ENCODE results near the gene KLHL25. TPM values are rescaled to one million over a fixed set of nuclear protein-coding genes. Genes with fewer than 3 reads are reported as not detected.

KLHL25 gene
- total and polyA plus RNA-seq, 8 donors: 1.2 to 36.2 (median 5.8) TPM

- Histone ChIP-seq H3K27me3 (no peaks in the 10 kb centered on the region), H3K9me3 (no peaks in the 10 kb centered on the region), H3K4me3 (no peak overlapping the region), H3K36me3 (peaks cover 0 to 16% (median 14%) of the 10 kb centered on the region in 4 donors), H3K27ac (peak overlapping the region in 3 of 5 donors; percentile 67 to 77 (median 71)), H3K4me1 (peaks cover 11 to 32% (median 21%) of the 10 kb centered on the region in 4 donors)
- intact Hi-C loops (cut with DNase I; ENCODE audit: low total_unique reads): no loop called here
- 87 to 100% (median 92%) methylated on average over 11 to 12 of the region's 12 CpGs for WGBS, 5 donors
- DNase-seq: no peak
- TF ChIP-seq POLR2AphosphoS5 (IDR thresholded peaks at IDR 0.05) (no peak), POLR2A (IDR thresholded peaks at IDR 0.05) (no peak), CTCF (IDR thresholded peaks at IDR 0.05) (no peak), EP300 (IDR thresholded peaks at IDR 0.05) (no peak)
Observed at GRCh38 chr15:85773249-85773648, 21.5 kb downstream of the KLHL25 start.

- Histone ChIP-seq H3K4me1 (peaks cover 11 to 29% (median 19%) of the 10 kb centered on the region in 4 donors), H3K27ac (peak overlapping the region in 4 of 5 donors; percentile 67 to 77 (median 70)), H3K36me3 (peaks cover 0 to 22% (median 19%) of the 10 kb centered on the region in 4 donors), H3K4me3 (no peak overlapping the region), H3K9me3 (no peaks in the 10 kb centered on the region), H3K27me3 (no peaks in the 10 kb centered on the region)
- intact Hi-C loops (cut with DNase I; ENCODE audit: low total_unique reads): no loop called here
- TF ChIP-seq POLR2AphosphoS5 (IDR thresholded peaks at IDR 0.05) (no peak), CTCF (IDR thresholded peaks at IDR 0.05) (no peak), POLR2A (IDR thresholded peaks at IDR 0.05) (no peak), EP300 (IDR thresholded peaks at IDR 0.05) (no peak)
- peak in 1 of 2 donors; percentile 75 for DNase-seq
- 36 to 75% (median 55%) methylated on average over 7 to 9 of the region's 9 CpGs for WGBS, 5 donors
Observed at GRCh38 chr15:85772668-85773067, 22.1 kb downstream of the KLHL25 start.

- H3K4me3 ChIP-seq: no peak overlapping the region
- TF ChIP-seq POLR2A (IDR thresholded peaks at IDR 0.05) (no peak), CTCF (IDR thresholded peaks at IDR 0.05) (no peak), POLR2AphosphoS5 (IDR thresholded peaks at IDR 0.05) (peak in 2 of 3 donors; percentile 38 to 58), EP300 (IDR thresholded peaks at IDR 0.05) (peak; percentile 62)
- 59 to 81% (median 68%) methylated on average over 11 to 13 of the region's 13 CpGs for WGBS, 5 donors
- intact Hi-C loops (cut with DNase I; ENCODE audit: low total_unique reads): no loop called here
- DNase-seq: no peak
- H3K9me3 ChIP-seq: no peaks in the 10 kb centered on the region
- H3K27me3 ChIP-seq: no peaks in the 10 kb centered on the region
- H3K27ac ChIP-seq: peak overlapping the region; percentile 16 to 77 (median 68)
- peaks cover 11 to 29% (median 19%) of the 10 kb centered on the region in 4 donors for H3K4me1 ChIP-seq
- peaks cover 0 to 26% (median 19%) of the 10 kb centered on the region in 4 donors for H3K36me3 ChIP-seq
Observed at GRCh38 chr15:85771781-85772445, 22.8 kb downstream of the KLHL25 start.

GRCh38 chr15:85771271-85771670, 23.5 kb downstream of the KLHL25 start:
- intact Hi-C loops (cut with DNase I; ENCODE audit: low total_unique reads): no loop called here
- DNase-seq: no peak
- Histone ChIP-seq H3K4me3 (no peak overlapping the region), H3K27me3 (no peaks in the 10 kb centered on the region), H3K27ac (peak overlapping the region; percentile 16 to 77 (median 67)), H3K4me1 (peaks cover 11 to 33% (median 21%) of the 10 kb centered on the region in 4 donors), H3K36me3 (peaks cover 0 to 26% (median 19%) of the 10 kb centered on the region in 4 donors), H3K9me3 (no peaks in the 10 kb centered on the region)
- TF ChIP-seq EP300 (IDR thresholded peaks at IDR 0.05) (no peak), CTCF (IDR thresholded peaks at IDR 0.05) (no peak), POLR2AphosphoS5 (IDR thresholded peaks at IDR 0.05) (no peak), POLR2A (IDR thresholded peaks at IDR 0.05) (no peak)
- 66 to 88% (median 75%) methylated on average over 4 to 5 of the region's 5 CpGs for WGBS, 5 donors

All from stomach (tissue), 9 donors.